ENCODE data around the gene GRM1. TPM values are rescaled to one million over a fixed set of nuclear protein-coding genes. Genes with fewer than 3 reads are reported as not detected.

Gene GRM1
- total and polyA plus RNA-seq, 4 donors: 0.02 to 0.12 (median 0.06) TPM

DNA sequence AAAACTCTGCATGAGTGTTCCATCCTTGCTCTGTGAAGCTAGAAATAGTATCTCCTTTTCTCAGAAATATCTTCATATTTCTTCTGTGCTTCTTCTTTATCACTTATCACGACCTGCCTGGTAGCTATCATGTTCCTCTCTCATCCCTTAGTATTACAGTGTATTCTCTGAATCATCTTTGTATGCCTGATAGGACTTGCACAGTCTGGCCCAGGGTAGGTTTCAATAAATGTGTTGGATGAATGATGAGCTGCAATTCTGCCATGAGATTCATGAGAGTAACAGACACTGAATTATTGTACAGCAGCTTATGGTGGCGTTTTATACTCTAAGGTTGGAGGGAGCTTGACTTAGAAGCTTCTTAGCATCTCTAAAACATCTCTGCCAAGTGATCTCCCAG, 66.6 kb downstream of the GRM1 start:
- no peak for DNase-seq
- Histone ChIP-seq H3K4me3 (no peak overlapping the region), H3K27ac (ENCODE audit: low read depth in 1 of 2, low read length in 1 of 2) (no peak overlapping the region), H3K27me3 (ENCODE audit: control insufficient read depth in 3 of 3, insufficient read depth in 3 of 3, low read length in 2 of 3) (no peaks in the 10 kb centered on the region), H3K9me3 (ENCODE audit: control insufficient read depth in 4 of 4, insufficient read depth in 3 of 4, low read length in 3 of 4) (no peaks in the 10 kb centered on the region), H3K9ac (ENCODE audit: insufficient read depth in 1 of 2, low read length in 2 of 2) (no peak overlapping the region), H3K36me3 (ENCODE audit: control insufficient read depth in 4 of 4, insufficient read depth in 4 of 4, low read length in 4 of 4) (no peaks in the 10 kb centered on the region), H3K4me1 (ENCODE audit: control insufficient read depth in 5 of 5, insufficient read depth in 5 of 5, low read length in 5 of 5) (no peaks in the 10 kb centered on the region)
- no peak for ATAC-seq (ENCODE audit: insufficient read depth, low FRiP score)
- 62 to 74% methylated on average over 2 of the region's 2 CpGs for WGBS, 2 donors
- TF ChIP-seq, protein P1, sequence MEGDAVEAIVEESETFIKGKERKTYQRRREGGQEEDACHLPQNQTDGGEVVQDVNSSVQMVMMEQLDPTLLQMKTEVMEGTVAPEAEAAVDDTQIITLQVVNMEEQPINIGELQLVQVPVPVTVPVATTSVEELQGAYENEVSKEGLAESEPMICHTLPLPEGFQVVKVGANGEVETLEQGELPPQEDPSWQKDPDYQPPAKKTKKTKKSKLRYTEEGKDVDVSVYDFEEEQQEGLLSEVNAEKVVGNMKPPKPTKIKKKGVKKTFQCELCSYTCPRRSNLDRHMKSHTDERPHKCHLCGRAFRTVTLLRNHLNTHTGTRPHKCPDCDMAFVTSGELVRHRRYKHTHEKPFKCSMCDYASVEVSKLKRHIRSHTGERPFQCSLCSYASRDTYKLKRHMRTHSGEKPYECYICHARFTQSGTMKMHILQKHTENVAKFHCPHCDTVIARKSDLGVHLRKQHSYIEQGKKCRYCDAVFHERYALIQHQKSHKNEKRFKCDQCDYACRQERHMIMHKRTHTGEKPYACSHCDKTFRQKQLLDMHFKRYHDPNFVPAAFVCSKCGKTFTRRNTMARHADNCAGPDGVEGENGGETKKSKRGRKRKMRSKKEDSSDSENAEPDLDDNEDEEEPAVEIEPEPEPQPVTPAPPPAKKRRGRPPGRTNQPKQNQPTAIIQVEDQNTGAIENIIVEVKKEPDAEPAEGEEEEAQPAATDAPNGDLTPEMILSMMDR (IDR thresholded peaks at IDR 0.05; ENCODE audit: control extremely low read depth, extremely low read depth): no peak

DNA sequence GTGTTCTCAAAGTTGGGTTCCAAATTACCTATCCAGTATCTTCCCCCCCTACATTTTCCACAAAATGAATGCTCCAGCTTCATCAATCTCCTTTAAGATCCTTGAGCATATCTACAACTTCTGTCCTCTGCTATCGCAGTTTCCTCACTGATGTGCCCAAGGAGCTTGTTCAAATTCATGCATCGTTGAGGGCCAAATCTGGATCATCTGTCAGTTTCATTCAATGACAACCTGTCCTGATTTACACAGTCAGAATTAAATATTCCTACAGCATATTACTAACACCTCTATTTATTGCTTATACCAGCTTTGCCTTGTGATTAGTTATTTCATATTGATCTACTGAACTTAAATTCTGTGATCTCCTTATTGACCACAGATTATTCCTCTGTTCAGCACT, 68.7 kb downstream of the GRM1 start:
- no peaks in the 10 kb centered on the region for H3K4me1 ChIP-seq (ENCODE audit: control insufficient read depth in 5 of 5, insufficient read depth in 5 of 5, low read length in 5 of 5)
- 89 to 93% methylated on average over 2 of the region's 2 CpGs for WGBS, 2 donors
- TF ChIP-seq, protein P1 (IDR thresholded peaks at IDR 0.05; ENCODE audit: control extremely low read depth, extremely low read depth): no peak
- no peak overlapping the region for H3K27ac ChIP-seq (ENCODE audit: low read depth in 1 of 2, low read length in 1 of 2)
- H3K27me3 ChIP-seq (ENCODE audit: control insufficient read depth in 3 of 3, insufficient read depth in 3 of 3, low read length in 2 of 3): no peaks in the 10 kb centered on the region
- no peak overlapping the region for H3K9ac ChIP-seq (ENCODE audit: insufficient read depth in 1 of 2, low read length in 2 of 2)
- H3K4me3 ChIP-seq: no peak overlapping the region
- H3K9me3 ChIP-seq (ENCODE audit: control insufficient read depth in 4 of 4, insufficient read depth in 3 of 4, low read length in 3 of 4): no peaks in the 10 kb centered on the region
- no peaks in the 10 kb centered on the region for H3K36me3 ChIP-seq (ENCODE audit: control insufficient read depth in 4 of 4, insufficient read depth in 4 of 4, low read length in 4 of 4)
- DNase-seq (no peak), ATAC-seq (ENCODE audit: insufficient read depth, low FRiP score) (no peak)

DNA sequence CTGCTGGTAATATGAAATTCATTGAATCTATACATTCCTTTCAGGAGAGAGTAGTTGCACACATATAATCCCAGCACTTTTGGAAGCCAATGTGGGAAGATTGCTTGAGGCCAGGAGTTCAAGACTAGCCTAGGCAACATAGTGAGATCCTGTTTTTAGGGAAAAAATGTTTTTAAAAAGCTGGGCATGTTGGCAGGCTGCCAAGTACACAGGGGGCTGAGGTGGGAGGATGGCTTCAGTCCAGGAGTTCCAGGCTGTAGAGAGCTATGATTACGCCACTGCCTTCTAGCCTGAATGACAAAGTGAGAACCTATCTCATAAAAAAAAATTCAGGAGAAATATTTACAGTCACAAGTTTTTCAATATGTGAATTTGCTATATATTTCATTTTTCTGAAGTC, 71.9 kb downstream of the GRM1 start:
- TF ChIP-seq, protein P1 (IDR thresholded peaks at IDR 0.05; ENCODE audit: control extremely low read depth, extremely low read depth): no peak
- H3K4me1 ChIP-seq (ENCODE audit: control insufficient read depth in 5 of 5, insufficient read depth in 5 of 5, low read length in 5 of 5): no peaks in the 10 kb centered on the region
- DNase-seq: no peak
- H3K4me3 ChIP-seq: no peak overlapping the region
- H3K9ac ChIP-seq (ENCODE audit: insufficient read depth in 1 of 2, low read length in 2 of 2): no peak overlapping the region
- H3K27ac ChIP-seq (ENCODE audit: low read depth in 1 of 2, low read length in 1 of 2): no peak overlapping the region
- H3K27me3 ChIP-seq (ENCODE audit: control insufficient read depth in 3 of 3, insufficient read depth in 3 of 3, low read length in 2 of 3): no peaks in the 10 kb centered on the region
- H3K9me3 ChIP-seq (ENCODE audit: control insufficient read depth in 4 of 4, insufficient read depth in 3 of 4, low read length in 3 of 4): no peaks in the 10 kb centered on the region
- H3K36me3 ChIP-seq (ENCODE audit: control insufficient read depth in 4 of 4, insufficient read depth in 4 of 4, low read length in 4 of 4): no peaks in the 10 kb centered on the region
- no peak for ATAC-seq (ENCODE audit: insufficient read depth, low FRiP score)
- 79 to 89% methylated on average over 1 of the region's 1 CpG for WGBS, 2 donors

DNA sequence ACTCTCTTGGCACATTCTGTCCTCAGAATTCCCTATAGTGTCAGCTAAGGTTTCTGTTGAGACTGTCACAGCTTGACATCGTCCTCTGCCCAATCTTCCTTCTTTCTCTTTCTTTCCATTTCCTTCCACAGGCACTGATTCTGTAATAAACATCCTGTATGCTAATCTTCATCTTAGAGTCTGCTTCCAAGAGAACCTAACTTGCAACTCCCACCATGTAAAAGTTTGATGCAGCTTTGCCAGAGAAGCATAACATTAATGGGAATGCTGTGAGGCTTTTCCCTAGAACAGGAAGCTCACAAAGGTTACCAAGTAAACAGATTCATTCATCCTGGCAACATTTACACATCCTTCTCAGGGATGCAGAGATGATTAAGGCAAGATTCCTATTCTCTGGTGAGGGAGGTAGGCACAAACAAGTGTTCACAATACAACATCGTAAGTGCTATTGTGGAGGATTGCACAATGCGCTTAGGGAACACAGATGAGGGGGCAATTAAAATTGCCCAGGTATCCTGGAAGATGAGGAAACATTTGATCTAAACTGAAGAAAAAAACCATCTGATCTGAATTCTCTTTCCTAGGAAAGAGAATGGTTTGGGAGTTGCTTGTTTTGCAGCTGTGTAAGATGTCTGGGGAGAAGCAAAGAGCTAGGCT, 74.7 kb downstream of the GRM1 start:
- 69 to 72% methylated on average over 3 of the region's 3 CpGs for WGBS, 2 donors
- no peak for DNase-seq
- TF ChIP-seq, protein P1 (IDR thresholded peaks at IDR 0.05; ENCODE audit: control extremely low read depth, extremely low read depth): no peak

More for the DNA sequence above, 74.7 kb downstream of the GRM1 start:
- Histone ChIP-seq H3K9me3 (ENCODE audit: control insufficient read depth in 4 of 4, insufficient read depth in 3 of 4, low read length in 3 of 4) (no peaks in the 10 kb centered on the region), H3K9ac (ENCODE audit: insufficient read depth in 1 of 2, low read length in 2 of 2) (no peak overlapping the region), H3K36me3 (ENCODE audit: control insufficient read depth in 4 of 4, insufficient read depth in 4 of 4, low read length in 4 of 4) (no peaks in the 10 kb centered on the region), H3K27ac (ENCODE audit: low read depth in 1 of 2, low read length in 1 of 2) (no peak overlapping the region), H3K4me3 (no peak overlapping the region), H3K27me3 (ENCODE audit: control insufficient read depth in 3 of 3, insufficient read depth in 3 of 3, low read length in 2 of 3) (no peaks in the 10 kb centered on the region), H3K4me1 (ENCODE audit: control insufficient read depth in 5 of 5, insufficient read depth in 5 of 5, low read length in 5 of 5) (no peaks in the 10 kb centered on the region)
- no peak for ATAC-seq (ENCODE audit: insufficient read depth, low FRiP score)

All from lung (tissue), 12 donors.